Naive thymus-derived CD4-positive, alpha-beta T cell (primary cell): ENCODE results near the gene NWD2. TPM values are rescaled to one million over a fixed set of nuclear protein-coding genes. Genes with fewer than 3 reads are reported as not detected.
"Not testable (repeated sequence)": the region's sequence is repeated elsewhere in the genome, so short reads cannot be mapped to it uniquely, and the experiment has no call there.

Experiments
- ATAC-seq: fragments of 150-1000 bp; cut with Tn5 transposase; 2 replicates; pipeline ENCODE4 v1.10.0; 2021; ENCODE audit warnings: mild to moderate bottlenecking, moderate library complexity
- CTCF ChIA-PET: fragments of 350-600 bp; sonication (Branson Sonifier 250); formaldehyde crosslinking; loops from one replicate; lab custom pipeline; 2021; ENCODE audit warnings: antibody characterized with exemption; lab: Charles Lee
- POLR2A ChIA-PET: fragments of 350-600 bp; sonication (Branson Sonifier 250); formaldehyde crosslinking; loops from one replicate; lab custom pipeline; 2021; ENCODE audit warnings: antibody characterized with exemption, inconsistent platforms; lab: Charles Lee
- DNase-seq, 9 donors: peaks; one replicate each; pipeline versions ENCODE4 v3.0.0 to v3.0.0-alpha.2; 2020 to 2022; ENCODE audit warnings: mixed read lengths in 1 of 9
- H3K27ac ChIP-seq: one replicate; pipeline ENCODE4 v1.7.0; 2013; ENCODE audit warnings: mild to moderate bottlenecking, low read depth, low read length, moderate library complexity
- H3K27me3 ChIP-seq, 2 donors: one replicate each; pipeline ENCODE4 v1.7.0; 2013; ENCODE audit warnings: low read length in 2 of 2, mild to moderate bottlenecking in 2 of 2, moderate library complexity in 2 of 2; ENCODE audit not compliant: control insufficient read depth in 2 of 2, insufficient read depth in 2 of 2
- H3K36me3 ChIP-seq, 3 experiments: 1 replicate in 2 of 3; 2 replicates in 1 of 3; pipeline ENCODE4 v1.7.0; 2013; ENCODE audit warnings: low read length in 3 of 3, mild to moderate bottlenecking in 3 of 3, moderate library complexity in 1 of 3; ENCODE audit not compliant: insufficient read depth in 3 of 3, control insufficient read depth in 2 of 3
- H3K4me1 ChIP-seq, 2 donors: one replicate each; pipeline ENCODE4 v1.7.0; 2013; ENCODE audit warnings: low read length in 2 of 2, mild to moderate bottlenecking in 2 of 2, moderate library complexity in 1 of 2; ENCODE audit not compliant: control insufficient read depth in 2 of 2, insufficient read depth in 2 of 2
- H3K4me3 ChIP-seq: 2 replicates; pipeline ENCODE4 v1.7.0; 2013; ENCODE audit warnings: mild to moderate bottlenecking, low read length
- H3K9me3 ChIP-seq, 3 experiments: 1 replicate in 2 of 3; 2 replicates in 1 of 3; pipeline ENCODE4 v1.7.0; 2013; ENCODE audit warnings: low read length in 3 of 3; ENCODE audit not compliant: control insufficient read depth in 2 of 3
- H3K27ac Mint-ChIP-seq, 9 donors: one replicate each; pipeline ENCODE4 v1.8.0; 2020 to 2022; ENCODE audit warnings: mixed read lengths in 9 of 9, mild to moderate bottlenecking in 8 of 9, moderate library complexity in 5 of 9, inconsistent platforms in 2 of 9
- H3K27me3 Mint-ChIP-seq, 5 donors: one replicate each; pipeline ENCODE4 v1.8.0; 2021 to 2022; ENCODE audit warnings: mixed read lengths in 5 of 5, mild to moderate bottlenecking in 1 of 5
- H3K36me3 Mint-ChIP-seq, 5 donors: one replicate each; pipeline ENCODE4 v1.8.0; 2020 to 2022; ENCODE audit warnings: mixed read lengths in 5 of 5, mild to moderate bottlenecking in 3 of 5, inconsistent platforms in 1 of 5
- H3K4me1 Mint-ChIP-seq, 7 donors: one replicate each; pipeline ENCODE4 v1.8.0; 2020 to 2022; ENCODE audit warnings: mixed read lengths in 7 of 7, mild to moderate bottlenecking in 3 of 7, inconsistent platforms in 1 of 7
- H3K4me3 Mint-ChIP-seq, 10 donors: one replicate each; pipeline ENCODE4 v1.8.0; 2020 to 2022; ENCODE audit warnings: mild to moderate bottlenecking in 10 of 10, mixed read lengths in 10 of 10, moderate library complexity in 6 of 10, inconsistent platforms in 2 of 10
- H3K9me3 Mint-ChIP-seq, 11 donors: one replicate each; pipeline ENCODE4 v1.8.0; 2020 to 2022; ENCODE audit warnings: mixed read lengths in 11 of 11, mild to moderate bottlenecking in 4 of 11, inconsistent platforms in 1 of 11, moderate library complexity in 1 of 11
- intact Hi-C, 2 donors: fragments of 100-400 bp; cut with micrococcal nuclease; formaldehyde crosslinking; loops; one replicate each; pipeline ENCODE4 v1.15.1; 2023
- polyA plus RNA-seq, 2 donors: library from polyadenylated mRNA; unstranded; fragments of 300-500 nt; fragmentation: Illumina TruSeq; gene quantifications; one replicate each; pipeline ENCODE4 v1.2.3, GENCODE V29; 2021
- total RNA-seq, 6 experiments: library from RNA in 5 of 6; stranded (reverse) in 5 of 6; gene quantifications; 1 replicate in 5 of 6; 2 replicates in 1 of 6; pipeline ENCODE4 v1.2.3 and lab custom pipeline; 2021 to 2026

NWD2 gene
- total and polyA plus RNA-seq, 7 experiments from 2014 or later, result not detected

GRCh38 chr4:37397505-37397904 lies 153.0 kb downstream of the NWD2 start:
- Mint-ChIP-seq H3K27ac (no peak overlapping the region), H3K36me3 (peaks cover 0 to 1% (median 0%) of the 10 kb centered on the region in 5 donors), H3K4me3 (no peak overlapping the region), H3K27me3 (peaks cover 0 to 24% (median 21%) of the 10 kb centered on the region in 5 donors), H3K9me3 (peaks cover 0 to 2% (median 0%) of the 10 kb centered on the region in 11 donors), H3K4me1 (peaks cover 0 to 6% (median 0%) of the 10 kb centered on the region in 7 donors)
- Histone ChIP-seq H3K9me3 (no peaks in the 10 kb centered on the region), H3K4me1 (no peaks in the 10 kb centered on the region), H3K4me3 (no peak overlapping the region), H3K36me3 (no peaks in the 10 kb centered on the region), H3K27ac (no peak overlapping the region), H3K27me3 (no peaks in the 10 kb centered on the region)
- ATAC-seq (no peak), DNase-seq (no peak)
- intact Hi-C loops, result no loop called here
- POLR2A ChIA-PET, result no interaction called here
- CTCF ChIA-PET, result no interaction called here

GRCh38 chr4:37400241-37400881 lies 155.8 kb downstream of the NWD2 start:
- ChIA-PET POLR2A (no interaction called here), CTCF (no interaction called here)
- no peaks in the 10 kb centered on the region for H3K4me1 Mint-ChIP-seq

GRCh38 chr4:37407938-37408826 lies 163.6 kb downstream of the NWD2 start:
- H3K27me3 ChIP-seq, H3K27ac ChIP-seq, H3K9me3 ChIP-seq, DNase-seq, H3K4me3 ChIP-seq, H3K27ac Mint-ChIP-seq, H3K4me1 Mint-ChIP-seq, H3K4me3 Mint-ChIP-seq, H3K9me3 Mint-ChIP-seq, H3K36me3 Mint-ChIP-seq, H3K4me1 ChIP-seq, H3K36me3 ChIP-seq, intact Hi-C loops, ATAC-seq, POLR2A ChIA-PET, CTCF ChIA-PET: not testable (repeated sequence)
- peaks cover 21 to 41% (median 28%) of the 10 kb centered on the region in 5 donors for H3K27me3 Mint-ChIP-seq

More at GRCh38 chr4:37400241-37400881, 155.8 kb downstream of the NWD2 start:
- no peaks in the 10 kb centered on the region for H3K9me3 ChIP-seq
- no peaks in the 10 kb centered on the region for H3K36me3 Mint-ChIP-seq
- peaks cover 0 to 2% (median 0%) of the 10 kb centered on the region in 11 donors for H3K9me3 Mint-ChIP-seq
- no peak overlapping the region for H3K4me3 ChIP-seq
- no peak overlapping the region for H3K27ac Mint-ChIP-seq
- DNase-seq (no peak), ATAC-seq (no peak)
- H3K36me3 ChIP-seq, result no peaks in the 10 kb centered on the region
- no peaks in the 10 kb centered on the region for H3K4me1 ChIP-seq
- intact Hi-C loops, result no loop called here
- peaks cover 2 to 38% (median 32%) of the 10 kb centered on the region in 5 donors for H3K27me3 Mint-ChIP-seq
- H3K27me3 ChIP-seq, result no peaks in the 10 kb centered on the region
- H3K27ac ChIP-seq, result no peak overlapping the region
- H3K4me3 Mint-ChIP-seq, result no peak overlapping the region

- H3K4me1 Mint-ChIP-seq, H3K9me3 ChIP-seq, H3K36me3 ChIP-seq, DNase-seq, H3K36me3 Mint-ChIP-seq, H3K27ac Mint-ChIP-seq, intact Hi-C loops, H3K4me3 Mint-ChIP-seq, POLR2A ChIA-PET, ATAC-seq, CTCF ChIA-PET, H3K4me1 ChIP-seq, H3K27me3 ChIP-seq, H3K27ac ChIP-seq, H3K4me3 ChIP-seq: not testable (repeated sequence)
- peaks cover 3 to 21% (median 13%) of the 10 kb centered on the region in 5 donors for H3K27me3 Mint-ChIP-seq
- H3K9me3 Mint-ChIP-seq, result peaks cover 0 to 11% (median 3%) of the 10 kb centered on the region in 11 donors
These were observed 169.1 kb downstream of the NWD2 start for GRCh38 chr4:37413612-37414011.

- Mint-ChIP-seq H3K36me3 (no peaks in the 10 kb centered on the region), H3K27ac (no peak overlapping the region), H3K4me3 (no peak overlapping the region), H3K27me3 (peaks cover 0 to 22% (median 6%) of the 10 kb centered on the region in 5 donors), H3K4me1 (no peaks in the 10 kb centered on the region), H3K9me3 (peaks cover 0 to 14% (median 5%) of the 10 kb centered on the region in 11 donors)
- H3K4me3 ChIP-seq, result no peak overlapping the region
- ChIA-PET POLR2A (no interaction called here), CTCF (no interaction called here)
- no peaks in the 10 kb centered on the region for H3K36me3 ChIP-seq
- H3K9me3 ChIP-seq, result no peaks in the 10 kb centered on the region
- H3K27ac ChIP-seq, result no peak overlapping the region
- H3K27me3 ChIP-seq, result no peaks in the 10 kb centered on the region
- ATAC-seq (no peak), DNase-seq (no peak)
- intact Hi-C loops, result no loop called here
- no peaks in the 10 kb centered on the region for H3K4me1 ChIP-seq
These were observed 171.4 kb downstream of the NWD2 start for GRCh38 chr4:37415845-37416369.

- no peaks in the 10 kb centered on the region for H3K36me3 Mint-ChIP-seq
- H3K4me3 Mint-ChIP-seq, result no peak overlapping the region
- Histone ChIP-seq H3K27me3 (no peaks in the 10 kb centered on the region), H3K27ac (no peak overlapping the region), H3K36me3 (no peaks in the 10 kb centered on the region), H3K4me1 (no peaks in the 10 kb centered on the region), H3K4me3 (no peak overlapping the region), H3K9me3 (no peaks in the 10 kb centered on the region)
- no peak overlapping the region for H3K27ac Mint-ChIP-seq
- intact Hi-C loops, result no loop called here
- no peaks in the 10 kb centered on the region for H3K4me1 Mint-ChIP-seq
- DNase-seq, result no peak
- ChIA-PET POLR2A (no interaction called here), CTCF (no interaction called here)
- H3K9me3 Mint-ChIP-seq, result peaks cover 0 to 5% (median 0%) of the 10 kb centered on the region in 11 donors
- no peak for ATAC-seq
- peaks cover 10 to 35% (median 24%) of the 10 kb centered on the region in 5 donors for H3K27me3 Mint-ChIP-seq
These were observed 177.1 kb downstream of the NWD2 start for GRCh38 chr4:37421614-37422013.
